Keratinocyte (primary cell): ENCODE results near the gene IFT22.

Experiments used
- EZH2 ChIP-seq: IDR thresholded peaks from one replicate; pipeline ENCODE4 v1.6.1; 2012; ENCODE audit warnings: inconsistent platforms, mild to moderate bottlenecking, low read length, moderate library complexity
- TF ChIP-seq, protein P1 (sequence below), 3 experiments: IDR thresholded peaks in 1 of 3; conservative IDR thresholded peaks in 1 of 3; optimal IDR thresholded peaks in 1 of 3; 2 replicates in 2 of 3; 3 replicates in 1 of 3; pipeline versions ENCODE3 to v1.5.1; 2011; ENCODE audit warnings: low read length in 3 of 3, mild to moderate bottlenecking in 3 of 3, moderate library complexity in 2 of 3, control low read depth in 1 of 3, inconsistent platforms in 1 of 3; ENCODE audit not compliant: insufficient read depth in 2 of 3; ENCODE audit errors: extremely low read depth in 1 of 3

GRCh38 chr7:101333912-101334311 lies 12.3 kb upstream of the IFT22 start:
- TF ChIP-seq, protein P1, sequence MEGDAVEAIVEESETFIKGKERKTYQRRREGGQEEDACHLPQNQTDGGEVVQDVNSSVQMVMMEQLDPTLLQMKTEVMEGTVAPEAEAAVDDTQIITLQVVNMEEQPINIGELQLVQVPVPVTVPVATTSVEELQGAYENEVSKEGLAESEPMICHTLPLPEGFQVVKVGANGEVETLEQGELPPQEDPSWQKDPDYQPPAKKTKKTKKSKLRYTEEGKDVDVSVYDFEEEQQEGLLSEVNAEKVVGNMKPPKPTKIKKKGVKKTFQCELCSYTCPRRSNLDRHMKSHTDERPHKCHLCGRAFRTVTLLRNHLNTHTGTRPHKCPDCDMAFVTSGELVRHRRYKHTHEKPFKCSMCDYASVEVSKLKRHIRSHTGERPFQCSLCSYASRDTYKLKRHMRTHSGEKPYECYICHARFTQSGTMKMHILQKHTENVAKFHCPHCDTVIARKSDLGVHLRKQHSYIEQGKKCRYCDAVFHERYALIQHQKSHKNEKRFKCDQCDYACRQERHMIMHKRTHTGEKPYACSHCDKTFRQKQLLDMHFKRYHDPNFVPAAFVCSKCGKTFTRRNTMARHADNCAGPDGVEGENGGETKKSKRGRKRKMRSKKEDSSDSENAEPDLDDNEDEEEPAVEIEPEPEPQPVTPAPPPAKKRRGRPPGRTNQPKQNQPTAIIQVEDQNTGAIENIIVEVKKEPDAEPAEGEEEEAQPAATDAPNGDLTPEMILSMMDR (optimal IDR thresholded peaks at IDR 0.05 in 1 of 3, IDR thresholded peaks at IDR 0.05 in 1 of 3, conservative IDR thresholded peaks at IDR 0.05 in 1 of 3; ENCODE audit: extremely low read depth in 1 of 3, insufficient read depth in 2 of 3, low read length in 3 of 3): no peak
- TF ChIP-seq EZH2: no peak
